GM12878 (cell line): ENCODE measurements around the gene HES2. TPM values are rescaled to one million over a fixed set of nuclear protein-coding genes. Genes with fewer than 3 reads are reported as not detected.

Experiments
- ATAC-seq: fragments of 200-7000 bp; cut with Tn5 transposase; 3 replicates; pipeline ENCODE4 v1.9.1; 2020; ENCODE audit warnings: mild to moderate bottlenecking, moderate library complexity
- BruUV-seq: library from RNA; stranded (reverse); fragments of 400-500 nt; replicated peaks from 2 replicates; lab custom pipeline; 2021; lab: Mats Ljungman, UMichigan
- CTCF ChIA-PET: fragments of 300-600 bp; sonication (Branson Sonifier 250); formaldehyde crosslinking; extraction: SDS; loops from one replicate; lab custom pipeline; 2021; ENCODE audit warnings: inconsistent platforms; lab: Yijun Ruan, JAX
- POLR2A ChIA-PET: fragments of 350-600 bp; formaldehyde crosslinking; extraction: SDS; loops from one replicate; lab custom pipeline; 2021; ENCODE audit warnings: inconsistent platforms; lab: Charles Lee
- RAD21 ChIA-PET: fragments of 300-600 bp; sonication (Branson Sonifier 250); formaldehyde crosslinking; loops from one replicate; lab custom pipeline; 2023; ENCODE audit warnings: antibody characterized with exemption; ENCODE audit not compliant: unreplicated experiment; lab: Charles Lee
- SMC1A ChIA-PET: fragments of 300-600 bp; sonication (Branson Sonifier 250); formaldehyde crosslinking; loops from one replicate; lab custom pipeline; 2023; ENCODE audit not compliant: unreplicated experiment, uncharacterized antibody; lab: Charles Lee
- DNase-seq: peaks from one replicate; pipeline ENCODE4 v3.0.0-alpha.2; 2011; ENCODE audit warnings: low read depth, low spot score
- FAIRE-seq: peaks from 3 replicates; lab custom pipeline; 2011; peaks lifted over from hg19 to GRCh38; lab: Jason Lieb, UNC
- H2AFZ ChIP-seq: 2 replicates; pipeline ENCODE4 v1.6.0; 2011; ENCODE audit warnings: low read depth, low read length, control low read depth; ENCODE audit not compliant: control insufficient read depth
- H3K27ac ChIP-seq: 2 replicates; pipeline ENCODE4 v1.5.1; 2011; ENCODE audit warnings: control low read depth; ENCODE audit not compliant: control insufficient read depth, insufficient read depth
- H3K27me3 ChIP-seq, 2 experiments: replicated peaks in 1 of 2; 2 replicates each; pipeline versions ENCODE4 v1.6.0 to v1.6.1; 2011; ENCODE audit warnings: low read length in 1 of 2; ENCODE audit not compliant: control insufficient read depth in 2 of 2, insufficient read depth in 2 of 2
- H3K36me3 ChIP-seq, 2 experiments: 2 replicates each; pipeline ENCODE4 v1.5.1; 2011; ENCODE audit warnings: low read length in 1 of 2; ENCODE audit not compliant: control insufficient read depth in 2 of 2, insufficient read depth in 2 of 2
- H3K4me1 ChIP-seq: 2 replicates; pipeline ENCODE4 v1.6.1; 2011; ENCODE audit warnings: mild to moderate bottlenecking, low read length, moderate library complexity, mixed read lengths; ENCODE audit not compliant: control insufficient read depth, insufficient read depth
- H3K4me2 ChIP-seq: 2 replicates; pipeline ENCODE4 v1.6.0; 2011; ENCODE audit warnings: control low read depth; ENCODE audit not compliant: control insufficient read depth, insufficient read depth
- H3K4me3 ChIP-seq: fragments of 200-600 bp; sonication (generic); 2 replicates; pipeline ENCODE4 v1.5.1; 2016
- H3K79me2 ChIP-seq: 2 replicates; pipeline ENCODE4 v1.6.0; 2011; ENCODE audit warnings: low read length; ENCODE audit not compliant: control insufficient read depth, insufficient read depth
- H3K9ac ChIP-seq: 2 replicates; pipeline ENCODE4 v1.8.0; 2011; ENCODE audit warnings: low read length, control low read depth, mixed read lengths; ENCODE audit not compliant: control insufficient read depth, insufficient read depth
- H3K9me3 ChIP-seq: replicated peaks from 3 replicates; pipeline ENCODE4 v1.5.1; 2011; ENCODE audit warnings: mild to moderate bottlenecking, low read length; ENCODE audit not compliant: control insufficient read depth, insufficient read depth
- H4K20me1 ChIP-seq: 2 replicates; pipeline ENCODE4 v1.6.0; 2011; ENCODE audit not compliant: control insufficient read depth, insufficient read depth
- BMI1 ChIP-seq: fragments of 450-650 bp; IDR thresholded peaks from 2 replicates; pipeline ENCODE4 v1.6.1; 2016; ENCODE audit warnings: mild to moderate bottlenecking, moderate library complexity, borderline replicate concordance
- CREB1 ChIP-seq: IDR thresholded peaks from 2 replicates; pipeline ENCODE4 v1.6.1; 2012; ENCODE audit warnings: low read depth, mild to moderate bottlenecking, inconsistent platforms
- FOXK2 ChIP-seq: fragments of 450-650 bp; IDR thresholded peaks from 2 replicates; pipeline ENCODE4 v1.6.1; 2017; ENCODE audit warnings: mild to moderate bottlenecking, moderate library complexity
- FOXM1 ChIP-seq: IDR thresholded peaks from 2 replicates; pipeline ENCODE4 v1.6.1; 2012; ENCODE audit warnings: low read depth, mild to moderate bottlenecking, inconsistent platforms, low read length, moderate library complexity
- HDAC6 ChIP-seq: fragments of 200-600 bp; sonication (generic); IDR thresholded peaks from one replicate; pipeline ENCODE4 v1.8.0; 2017; ENCODE audit warnings: antibody characterized with exemption; ENCODE audit not compliant: unreplicated experiment
- MYC ChIP-seq: IDR thresholded peaks from 2 replicates; pipeline ENCODE4 v1.6.1; 2011; ENCODE audit warnings: mild to moderate bottlenecking, low read length, moderate library complexity, inconsistent platforms; ENCODE audit not compliant: insufficient read depth, insufficient replicate concordance, insufficient read length, severe bottlenecking
- PML ChIP-seq: IDR thresholded peaks from 2 replicates; pipeline ENCODE4 v1.6.1; 2012; ENCODE audit warnings: low read length, inconsistent platforms
- POLR2AphosphoS5 ChIP-seq: IDR thresholded peaks from 2 replicates; pipeline ENCODE4 v1.6.1; 2011; ENCODE audit warnings: mild to moderate bottlenecking, low read length, inconsistent platforms
- RFX5 ChIP-seq: IDR thresholded peaks from 2 replicates; pipeline ENCODE4 v1.6.1; 2011; ENCODE audit warnings: low read depth, low read length, improper control_type of control experiment
- TBL1XR1 ChIP-seq: IDR thresholded peaks from 2 replicates; pipeline ENCODE4 v1.6.1; 2012; ENCODE audit warnings: low read depth, low read length, improper control_type of control experiment
- TCF3 ChIP-seq: IDR thresholded peaks from 2 replicates; pipeline ENCODE4 v1.6.1; 2012; ENCODE audit warnings: low read depth, mild to moderate bottlenecking, low read length, borderline replicate concordance; ENCODE audit not compliant: insufficient read depth
- YBX1 ChIP-seq: fragments of 450-650 bp; IDR thresholded peaks from 2 replicates; pipeline ENCODE4 v1.6.1; 2016; ENCODE audit warnings: antibody characterized with exemption
- YY1 ChIP-seq: IDR thresholded peaks from 2 replicates; pipeline ENCODE4 v1.6.1; 2011; ENCODE audit warnings: low read depth, mild to moderate bottlenecking, low read length
- WGBS: methylation state at CpG from one replicate; pipeline ENCODE4 v1.1.6; 2016; ENCODE audit warnings: low lambda C conversion rate; ENCODE audit not compliant: insufficient replicate concordance, insufficient coverage; ENCODE audit errors: missing lambda C conversion rate; 5-methylcytosine and 5-hydroxymethylcytosine counted together
- in situ Hi-C: fragments of 300-500 bp; cut with MboI; formaldehyde crosslinking; loops from 9 replicates; pipeline ENCODE4 v1.14.3; 2018; ENCODE audit warnings: mixed read lengths
- intact Hi-C: fragments of 100-400 bp; cut with micrococcal nuclease; formaldehyde crosslinking; loops from one replicate; pipeline ENCODE4 v1.14.2; 2022; ENCODE audit not compliant: unreplicated experiment
- polyA plus RNA-seq, 11 experiments: library from polyadenylated mRNA; depleted of rRNA in 4 of 11; unstranded in 6 of 11; stranded (reverse) in 5 of 11; fragments of >200 nt; fragmentation: Nextera tagmentation in 4 of 11; fragmentation: Illumina TruSeq in 1 of 11; extraction: Ambion mirVana in 4 of 11; extraction: Trizol in 1 of 11; gene quantifications; 1 replicate in 1 of 11; 2 replicates in 10 of 11; pipeline versions ENCODE4 v1.2.1 to v1.2.3, GENCODE V29; 2011 to 2016; ENCODE audit warnings: inconsistent platforms in 2 of 11, missing spikeins in 2 of 11, low read depth in 1 of 11
- total RNA-seq, 4 experiments: library from RNA; depleted of rRNA in 3 of 4; stranded (reverse); fragments of >200 nt in 3 of 4; fragmentation: Illumina TruSeq in 1 of 4; extraction: Trizol in 1 of 4; gene quantifications; 2 replicates each; pipeline versions ENCODE4 v1.2.1 to v1.2.3, GENCODE V29; 2013 to 2021
- TF ChIP-seq, protein P1 (sequence below): fragments of 450-650 bp; IDR thresholded peaks from 2 replicates; pipeline ENCODE4 v1.6.1; 2016; ENCODE audit warnings: mild to moderate bottlenecking

HES2 gene
- total and polyA plus RNA-seq, 10 of the 15 experiments (the other 5 are each of a cell fraction or from before 2014, with no cell fraction given), result 0.13 to 2.0 (median 0.26) TPM

DNA sequence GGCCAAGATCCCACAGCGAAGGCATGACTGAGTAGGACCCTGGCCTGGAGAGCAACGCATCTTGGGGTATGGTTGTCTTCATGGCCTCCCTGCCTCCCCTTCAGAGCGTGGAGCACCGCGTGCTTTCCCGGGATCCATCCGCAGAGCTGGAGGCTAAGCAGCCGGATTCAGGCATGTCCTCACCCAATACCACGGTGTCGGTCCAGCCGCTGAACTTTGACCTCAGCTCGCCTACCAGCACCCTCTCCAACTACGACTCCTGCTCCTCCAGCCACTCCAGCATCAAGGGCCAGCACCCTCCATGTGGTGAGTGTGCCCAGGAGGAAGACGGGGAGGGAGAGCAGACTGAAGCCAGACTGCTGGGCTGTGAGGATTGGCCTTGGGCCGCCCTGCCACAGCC is 24.7 kb upstream of the HES2 start:
- RAD21 ChIA-PET, result no interaction called here
- no peaks in the 10 kb centered on the region for H3K79me2 ChIP-seq
- H3K9ac ChIP-seq, result no peak overlapping the region
- no peaks in the 10 kb centered on the region for H3K36me3 ChIP-seq
- H3K27ac ChIP-seq, result no peak overlapping the region
- no peak for ATAC-seq
- intact Hi-C loops, result no loop called here
- DNase-seq, result no peak
- H3K27me3 ChIP-seq, result peaks cover 0 to 5% of the 10 kb centered on the region in 2 experiments; a peak in 3 of 4 replicates
- H4K20me1 ChIP-seq, result no peaks in the 10 kb centered on the region
- no peak overlapping the region for H3K4me2 ChIP-seq
- no peaks in the 10 kb centered on the region; the same call in 1 of the 2 replicates for H3K4me1 ChIP-seq
- no TSS peak for BruUV-seq
- in situ Hi-C loops, result no loop called here
- H3K9me3 ChIP-seq, result no peaks in the 10 kb centered on the region
- POLR2A ChIA-PET, result no interaction called here
- no peak overlapping the region for H3K4me3 ChIP-seq
- CTCF ChIA-PET, result interaction anchor here (8.0 kb wide), 1 partner anchor 20 kb away, joined by 137 read pairs; the partner anchor contains the start of genes ESPN and HES2
- FAIRE-seq, result no peak
- no peak for TF ChIP-seq YY1
- 44% methylated on average over 15 of the region's 15 CpGs for WGBS
- SMC1A ChIA-PET, result interaction anchor here (1.6 kb wide), 1 partner anchor 22 kb away, joined by 3 read pairs; the partner anchor contains the start of gene TNFRSF25
- H2AFZ ChIP-seq, result no peak overlapping the region

DNA sequence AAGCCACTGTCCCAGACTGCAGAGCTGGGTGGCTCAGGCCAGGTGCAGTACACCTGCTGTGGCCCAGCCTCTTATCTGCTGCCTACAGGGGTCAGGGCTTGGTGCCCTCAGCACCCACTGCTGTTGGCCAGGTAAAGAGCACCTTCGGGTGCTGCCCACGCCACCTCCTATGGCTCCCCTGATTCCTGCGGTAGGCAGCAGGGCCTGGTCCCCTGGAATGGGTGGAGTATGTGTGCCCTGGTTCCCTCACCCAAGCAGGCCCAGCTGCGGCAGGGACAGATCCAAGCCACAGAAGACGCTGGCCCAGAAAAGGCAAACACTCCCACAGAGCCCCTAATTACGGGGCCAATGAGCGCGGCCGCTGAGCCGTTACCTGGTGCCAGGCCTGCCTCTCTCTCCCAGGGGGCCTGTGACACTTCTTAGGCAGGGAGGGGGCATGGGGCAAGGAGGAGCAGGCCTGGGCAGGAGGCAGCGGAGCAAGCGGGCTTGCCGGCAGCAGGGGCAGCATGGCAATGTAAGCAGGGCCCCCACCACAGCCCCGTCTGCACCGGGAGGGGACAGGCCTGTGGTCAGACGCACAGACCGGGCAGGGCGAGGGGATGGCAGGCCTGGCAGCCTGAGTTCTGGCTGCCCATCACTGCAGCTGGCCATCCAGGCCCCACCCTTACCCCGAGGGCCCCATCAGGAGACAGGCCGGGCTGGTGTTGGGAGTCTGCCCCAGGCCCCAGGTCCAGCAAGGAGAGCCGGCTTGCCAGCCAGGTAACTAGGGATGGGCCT is 23.8 kb upstream of the HES2 start:
- intact Hi-C loops (no loop called here), in situ Hi-C loops (no loop called here)
- H4K20me1 ChIP-seq, result no peaks in the 10 kb centered on the region; the same call in 1 of the 2 replicates
- no peaks in the 10 kb centered on the region for H3K36me3 ChIP-seq
- 34% methylated on average over 21 of the region's 21 CpGs for WGBS
- H3K27ac ChIP-seq, result no peak overlapping the region
- no peak overlapping the region for H3K9ac ChIP-seq
- ATAC-seq (no peak), FAIRE-seq (no peak), DNase-seq (no peak)
- no peak overlapping the region for H2AFZ ChIP-seq
- no peak overlapping the region for H3K4me3 ChIP-seq
- no peak overlapping the region for H3K4me2 ChIP-seq
- CTCF ChIA-PET, result interaction anchor here (0.7 to 8.0 kb wide), 4 partner anchors 19 to 49 kb away, joined by 3 to 137 read pairs (median 6); partner anchors contain the start of genes ESPN and HES2
- BruUV-seq, result no TSS peak
- no peaks in the 10 kb centered on the region; the same call in 1 of the 2 replicates for H3K4me1 ChIP-seq
- no peaks in the 10 kb centered on the region for H3K79me2 ChIP-seq
- H3K9me3 ChIP-seq, result no peaks in the 10 kb centered on the region
- RAD21 ChIA-PET, result no interaction called here
- peaks cover 0 to 4% of the 10 kb centered on the region in 2 experiments; a peak in 3 of 4 replicates for H3K27me3 ChIP-seq
- SMC1A ChIA-PET, result no interaction called here
- POLR2A ChIA-PET, result interaction anchor here (0.7 kb wide), 1 partner anchor 21 kb away, joined by 4 read pairs; no protein-coding TSS in a partner anchor
- TF ChIP-seq MYC (no peak), FOXK2 (no peak), TCF3 (no peak), BMI1 (no peak), FOXM1 (no peak), RFX5 (no peak), CREB1 (no peak), YY1 (no peak), POLR2AphosphoS5 (no peak), TBL1XR1 (no peak), PML (no peak), YBX1 (no peak), HDAC6 (no peak)
- TF ChIP-seq, protein P1, sequence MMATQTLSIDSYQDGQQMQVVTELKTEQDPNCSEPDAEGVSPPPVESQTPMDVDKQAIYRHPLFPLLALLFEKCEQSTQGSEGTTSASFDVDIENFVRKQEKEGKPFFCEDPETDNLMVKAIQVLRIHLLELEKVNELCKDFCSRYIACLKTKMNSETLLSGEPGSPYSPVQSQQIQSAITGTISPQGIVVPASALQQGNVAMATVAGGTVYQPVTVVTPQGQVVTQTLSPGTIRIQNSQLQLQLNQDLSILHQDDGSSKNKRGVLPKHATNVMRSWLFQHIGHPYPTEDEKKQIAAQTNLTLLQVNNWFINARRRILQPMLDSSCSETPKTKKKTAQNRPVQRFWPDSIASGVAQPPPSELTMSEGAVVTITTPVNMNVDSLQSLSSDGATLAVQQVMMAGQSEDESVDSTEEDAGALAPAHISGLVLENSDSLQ, result no peak
